Fibroblast of lung (primary cell): ENCODE measurements around the gene TMEM109. TPM values are rescaled to one million over a fixed set of nuclear protein-coding genes. Genes with fewer than 3 reads are reported as not detected.
A peak's percentile ranks its signal among the peaks of the same experiment; 100 is the strongest.
"Not testable (repeated sequence)": the region's sequence is repeated elsewhere in the genome, so short reads cannot be mapped to it uniquely, and the experiment has no call there.

Experiments
- DNase-seq, 2 donors: peaks; one replicate each; pipeline versions ENCODE4 v3.0.0 to v3.0.0-alpha.2; 2010; ENCODE audit warnings: low read depth in 2 of 2
- H2AFZ ChIP-seq: 2 replicates; pipeline ENCODE4 v1.5.1; 2012; ENCODE audit warnings: low read length, control low read depth, inconsistent platforms
- H3K27ac ChIP-seq: 2 replicates; pipeline ENCODE4 v1.5.1; 2011; ENCODE audit warnings: low read length, control low read depth; ENCODE audit not compliant: insufficient read depth
- H3K27me3 ChIP-seq: 2 replicates; pipeline ENCODE4 v1.5.1; 2011; ENCODE audit warnings: mild to moderate bottlenecking, low read length; ENCODE audit not compliant: control insufficient read depth, insufficient read depth
- H3K36me3 ChIP-seq: 2 replicates; pipeline ENCODE4 v1.5.1; 2011; ENCODE audit warnings: low read length; ENCODE audit not compliant: control insufficient read depth, insufficient read depth
- H3K4me1 ChIP-seq: 2 replicates; pipeline ENCODE4 v1.5.1; 2011; ENCODE audit warnings: low read length; ENCODE audit not compliant: control insufficient read depth, insufficient read depth; ENCODE audit errors: extremely low read depth
- H3K4me2 ChIP-seq: 2 replicates; pipeline ENCODE4 v1.5.1; 2011; ENCODE audit warnings: low read length, control low read depth; ENCODE audit not compliant: insufficient read depth; ENCODE audit errors: extremely low read depth
- H3K4me3 ChIP-seq, 4 experiments: fragments of 200-600 bp in 1 of 4; sonication (generic) in 1 of 4; replicated peaks in 1 of 4; 2 replicates each; pipeline ENCODE4 v1.5.1; 2011 to 2016; ENCODE audit warnings: low read length in 4 of 4, low read depth in 3 of 4, mild to moderate bottlenecking in 3 of 4, control low read depth in 2 of 4, inconsistent platforms in 1 of 4, mixed read lengths in 1 of 4; ENCODE audit not compliant: insufficient read depth in 1 of 4; ENCODE audit errors: control extremely low read depth in 1 of 4
- H3K79me2 ChIP-seq: 2 replicates; pipeline ENCODE4 v1.5.1; 2012; ENCODE audit warnings: mild to moderate bottlenecking, low read length, inconsistent platforms; ENCODE audit not compliant: control insufficient read depth, insufficient read depth
- H3K9ac ChIP-seq: 2 replicates; pipeline ENCODE4 v1.5.1; 2011; ENCODE audit warnings: mild to moderate bottlenecking, low read length, control low read depth; ENCODE audit not compliant: insufficient read depth
- H3K9me3 ChIP-seq: 2 replicates; pipeline ENCODE4 v1.5.1; 2012; ENCODE audit warnings: low read depth, low read length; ENCODE audit not compliant: control insufficient read depth, insufficient read depth
- H4K20me1 ChIP-seq: 2 replicates; pipeline ENCODE4 v1.5.1; 2011; ENCODE audit warnings: low read length; ENCODE audit not compliant: control insufficient read depth, insufficient read depth; ENCODE audit errors: extremely low read depth
- CTCF ChIP-seq, 2 donors: IDR thresholded peaks in 1 of 2; conservative IDR thresholded peaks in 1 of 2; 1 replicate in 1 of 2; 2 replicates in 1 of 2; pipeline ENCODE4 v1.5.1; 2011 to 2012; ENCODE audit warnings: low read length in 2 of 2, control low read depth in 1 of 2, inconsistent platforms in 1 of 2, low read depth in 1 of 2, mild to moderate bottlenecking in 1 of 2
- EZH2 ChIP-seq: IDR thresholded peaks from 2 replicates; pipeline ENCODE4 v1.5.1; 2012; ENCODE audit warnings: low read length, control low read depth, mild to moderate bottlenecking; ENCODE audit errors: missing control alignments
- polyA plus RNA-seq, 2 donors: library from polyadenylated mRNA; depleted of rRNA in 1 of 2; stranded (reverse) in 1 of 2; unstranded in 1 of 2; fragments of >200 nt; gene quantifications; 2 replicates each; pipeline ENCODE4 v1.2.1, GENCODE V29; 2011 to 2012; ENCODE audit warnings: missing spikeins in 1 of 2
- total RNA-seq: library from RNA; depleted of rRNA; stranded (reverse); fragments of >200 nt; gene quantifications from 2 replicates; pipeline ENCODE4 v1.2.1, GENCODE V29; 2014

The TMEM109 gene
- total and polyA plus RNA-seq, 2 donors (not counting 1 experiment from before 2014, with no cell fraction given) = 21.5 to 34.9 TPM

- H3K9me3 ChIP-seq = no peaks in the 10 kb centered on the region
- H3K4me1 ChIP-seq = peaks cover 3% of the 10 kb centered on the region
- H4K20me1 ChIP-seq = no peaks in the 10 kb centered on the region
- peak within 1 kb of the TSS; percentile 85 to 97 (median 96) for H3K4me3 ChIP-seq
- H2AFZ ChIP-seq = peak within 1 kb of the TSS; percentile 84
- peaks cover 8% of the 10 kb centered on the region for H3K27me3 ChIP-seq
- H3K79me2 ChIP-seq = peaks cover 32% of the 10 kb centered on the region
- TF ChIP-seq EZH2 = no peak
- TF ChIP-seq CTCF (conservative IDR thresholded peaks at IDR 0.05 in 1 of 2, IDR thresholded peaks at IDR 0.05 in 1 of 2; ENCODE audit: low read depth in 1 of 2, low read length in 2 of 2) = no peak
- DNase-seq = peak; percentile 91 to 93
- H3K27ac ChIP-seq = peak within 1 kb of the TSS; percentile 87
- peak within 1 kb of the TSS; percentile 81 for H3K4me2 ChIP-seq
- peaks cover 2% of the 10 kb centered on the region for H3K36me3 ChIP-seq
- H3K9ac ChIP-seq = peak within 1 kb of the TSS; percentile 92
Observed at GRCh38 chr11:60906132-60906972, 7.6 kb upstream of the TMEM109 start, which contains the start of gene PRPF19. TSS of gene PRPF19 (minus strand) at chr11:60906585. CDS start at chr11:60906382, 203 bp downstream.

GRCh38 chr11:60908803-60909202, 5.2 kb upstream of the TMEM109 start:
- no peak overlapping the region for H3K4me2 ChIP-seq
- no peak for TF ChIP-seq EZH2
- no peak for TF ChIP-seq CTCF (conservative IDR thresholded peaks at IDR 0.05 in 1 of 2, IDR thresholded peaks at IDR 0.05 in 1 of 2; ENCODE audit: low read depth in 1 of 2, low read length in 2 of 2)
- H3K36me3 ChIP-seq = no peaks in the 10 kb centered on the region
- peaks cover 22% of the 10 kb centered on the region for H3K79me2 ChIP-seq
- H3K9ac ChIP-seq = no peak overlapping the region
- H3K27ac ChIP-seq = no peak overlapping the region
- no peak for DNase-seq
- H3K4me1 ChIP-seq = peaks cover 3% of the 10 kb centered on the region
- H3K27me3 ChIP-seq = peaks cover 14% of the 10 kb centered on the region
- no peak overlapping the region for H3K4me3 ChIP-seq
- H2AFZ ChIP-seq = no peak overlapping the region
- H3K9me3 ChIP-seq = no peaks in the 10 kb centered on the region
- no peaks in the 10 kb centered on the region for H4K20me1 ChIP-seq

- not testable (repeated sequence) for H3K4me1 ChIP-seq, DNase-seq, H3K9ac ChIP-seq, H3K4me2 ChIP-seq, H4K20me1 ChIP-seq, H2AFZ ChIP-seq, H3K27ac ChIP-seq, H3K36me3 ChIP-seq, H3K4me3 ChIP-seq, H3K9me3 ChIP-seq
- peaks cover 14% of the 10 kb centered on the region for H3K27me3 ChIP-seq
- H3K79me2 ChIP-seq = peaks cover 12% of the 10 kb centered on the region
Observed at GRCh38 chr11:60909680-60910280, 4.2 kb upstream of the TMEM109 start.
